HepG2 (cell line): ENCODE data around the gene RNPEPL1. TPM values are rescaled to one million over a fixed set of nuclear protein-coding genes. Genes with fewer than 3 reads are reported as not detected.

Experiments
- AFF4 ChIP-seq: sonication (generic); formaldehyde crosslinking; IDR thresholded peaks from 2 replicates; pipeline ENCODE4 v1.4.0; 2020; ENCODE audit warnings: missing genetic modification reagents
- CERS6 ChIP-seq: sonication (generic); formaldehyde crosslinking; IDR thresholded peaks from 2 replicates; pipeline ENCODE4 v1.5.0; 2020; ENCODE audit warnings: missing genetic modification reagents
- FOSL1 ChIP-seq: sonication (generic); formaldehyde crosslinking; IDR thresholded peaks from 2 replicates; pipeline ENCODE4 v1.9.0; 2021; ENCODE audit warnings: missing genetic modification reagents, borderline replicate concordance
- FOXO4 ChIP-seq: sonication (generic); formaldehyde crosslinking; conservative IDR thresholded peaks from 2 replicates; pipeline ENCODE4 v1.8.1; 2023; ENCODE audit warnings: missing genetic modification reagents
- KDM2A ChIP-seq: sonication (generic); formaldehyde crosslinking; IDR thresholded peaks from 2 replicates; pipeline ENCODE4 v1.4.0; 2020; ENCODE audit warnings: low read depth, missing genetic modification reagents, borderline replicate concordance
- KDM3A ChIP-seq: IDR thresholded peaks from 2 replicates; pipeline ENCODE4 v1.6.1; 2018; ENCODE audit warnings: low read depth, missing compliant biosample characterization
- KLF12 ChIP-seq: sonication (generic); formaldehyde crosslinking; IDR thresholded peaks from 2 replicates; pipeline ENCODE4 v1.4.0; 2020; ENCODE audit warnings: missing genetic modification reagents, borderline replicate concordance
- MATR3 ChIP-seq: sonication (generic); formaldehyde crosslinking; IDR thresholded peaks from 2 replicates; pipeline ENCODE4 v1.4.0; 2020; ENCODE audit warnings: missing genetic modification reagents
- PHF20 ChIP-seq: sonication (generic); formaldehyde crosslinking; IDR thresholded peaks from 2 replicates; pipeline ENCODE4 v1.5.0; 2020; ENCODE audit warnings: mild to moderate bottlenecking, missing genetic modification reagents
- PLRG1 ChIP-seq: fragments of 450-650 bp; conservative IDR thresholded peaks from 2 replicates; pipeline ENCODE4 v1.6.1; 2016
- REXO4 ChIP-seq: sonication (generic); formaldehyde crosslinking; IDR thresholded peaks from 2 replicates; pipeline ENCODE4 v1.8.0; 2022; ENCODE audit warnings: missing genetic modification reagents, mild to moderate bottlenecking, borderline replicate concordance
- TCF12 ChIP-seq, 2 experiments: fragments of 450-650 bp in 1 of 2; sonication (generic) in 1 of 2; formaldehyde crosslinking in 1 of 2; IDR thresholded peaks; 2 replicates each; pipeline versions ENCODE4 v1.6.1 to v1.8.0; 2017 to 2022; ENCODE audit warnings: antibody characterized with exemption in 1 of 2, mild to moderate bottlenecking in 1 of 2, missing genetic modification reagents in 1 of 2, moderate library complexity in 1 of 2
- TEAD2 ChIP-seq: sonication (generic); formaldehyde crosslinking; IDR thresholded peaks from 2 replicates; pipeline ENCODE4 v1.9.0; 2021; ENCODE audit warnings: missing genetic modification reagents
- TMF1 ChIP-seq: sonication (generic); formaldehyde crosslinking; IDR thresholded peaks from 2 replicates; pipeline ENCODE4 v1.8.1; 2022; ENCODE audit warnings: low read depth, missing genetic modification reagents
- ZNF138 ChIP-seq: sonication (generic); formaldehyde crosslinking; IDR thresholded peaks from 2 replicates; pipeline ENCODE4 v1.5.0; 2020; ENCODE audit warnings: mild to moderate bottlenecking, low read depth, missing genetic modification reagents
- ZNF468 ChIP-seq: sonication (generic); formaldehyde crosslinking; IDR thresholded peaks from 2 replicates; pipeline ENCODE4 v1.8.0; 2022; ENCODE audit warnings: mild to moderate bottlenecking, moderate library complexity, missing genetic modification reagents
- ZNF512 ChIP-seq: sonication (generic); formaldehyde crosslinking; IDR thresholded peaks from 2 replicates; pipeline ENCODE4 v1.4.0; 2020; ENCODE audit warnings: mild to moderate bottlenecking, missing genetic modification reagents
- ZNF605 ChIP-seq: sonication (generic); formaldehyde crosslinking; IDR thresholded peaks from 2 replicates; pipeline ENCODE4 v1.8.0; 2022; ENCODE audit warnings: mild to moderate bottlenecking, missing genetic modification reagents
- ZNF619 ChIP-seq: sonication (generic); formaldehyde crosslinking; IDR thresholded peaks from 2 replicates; pipeline ENCODE4 v1.4.0; 2020; ENCODE audit warnings: mild to moderate bottlenecking, missing genetic modification reagents
- polyA plus RNA-seq, 8 experiments: library from polyadenylated mRNA; depleted of rRNA in 3 of 8; stranded (reverse) in 7 of 8; unstranded in 1 of 8; fragments of >200 nt; fragmentation: Illumina TruSeq in 4 of 8; extraction: Trizol in 4 of 8; gene quantifications; 2 replicates each; pipeline versions ENCODE4 v1.2.1 to v1.2.3, GENCODE V29; 2011 to 2016; ENCODE audit warnings: low read depth in 4 of 8, missing spikeins in 1 of 8, mixed read lengths in 1 of 8; ENCODE audit not compliant: insufficient read depth in 1 of 8
- total RNA-seq, 5 experiments: library from RNA; depleted of rRNA; stranded (reverse); fragments of >200 nt; fragmentation: Illumina TruSeq; extraction: Trizol; gene quantifications; 2 replicates each; pipeline ENCODE4 v1.2.3, GENCODE V29; 2016; ENCODE audit warnings: low read depth in 1 of 5

Gene RNPEPL1
- total and polyA plus RNA-seq, 2 of the 13 experiments (the other 11 are each of a cell fraction or from before 2014, with no cell fraction given): 13.0 to 18.0 TPM

GRCh38 chr2:240568678-240569522 lies 616 bp downstream of the RNPEPL1 start (continued):
- TF ChIP-seq AFF4 (0 out of 2 replicates have a peak, but pooled peaks have one; percentile 40), ZNF605 (CRISPR knock-in tag) (no peak), FOXO4 (CRISPR knock-in tag) (no peak), FOSL1 (CRISPR knock-in tag) (no peak), TCF12 (IDR thresholded peaks at IDR 0.05) (no peak), TCF12 (CRISPR knock-in tag; IDR thresholded peaks at IDR 0.05) (peak; percentile 47; the same call in 1 of the 2 replicates), TEAD2 (CRISPR knock-in tag) (0 out of 2 replicates have a peak, but pooled peaks have one; percentile 33), CERS6 (CRISPR knock-in tag) (no peak), KDM3A (CRISPR knock-in tag) (no peak), PHF20 (CRISPR knock-in tag) (no peak), KDM2A (CRISPR knock-in tag) (peak; percentile 75), ZNF512 (no peak), MATR3 (CRISPR knock-in tag) (no peak), KLF12 (0 out of 2 replicates have a peak, but pooled peaks have one; percentile 66), PLRG1 (no peak), ZNF138 (CRISPR knock-in tag) (no peak; the same call in 1 of the 2 replicates), ZNF619 (CRISPR knock-in tag) (peak; percentile 12; the same call in 1 of the 2 replicates), TMF1 (CRISPR knock-in tag) (no peak), REXO4 (CRISPR knock-in tag) (no peak), ZNF468 (0 out of 2 replicates have a peak, but pooled peaks have one; percentile 56)
